Small intestine (tissue), 7 donors: ENCODE results near the gene THSD1. TPM values are rescaled to one million over a fixed set of nuclear protein-coding genes. Genes with fewer than 3 reads are reported as not detected.
A peak's percentile ranks its signal among the peaks of the same experiment; 100 is the strongest.
"Not testable (repeated sequence)": the region's sequence is repeated elsewhere in the genome, so short reads cannot be mapped to it uniquely, and the experiment has no call there.

ENCODE experiments used
- DNase-seq, 2 donors: peaks; one replicate each; pipeline versions ENCODE4 v3.0.0 to v3.0.0-alpha.2; 2013
- FAIRE-seq: peaks from 2 replicates; lab custom pipeline; 2012; peaks lifted over from hg19 to GRCh38; lab: Jason Lieb, UNC
- H3K27ac ChIP-seq, 3 donors: one replicate each; pipeline ENCODE4 v1.5.1; 2013; ENCODE audit warnings: low read length in 2 of 3, mild to moderate bottlenecking in 2 of 3, control low read depth in 1 of 3, inconsistent platforms in 1 of 3, low read depth in 1 of 3, moderate library complexity in 1 of 3
- H3K27me3 ChIP-seq, 3 donors: one replicate each; pipeline ENCODE4 v1.6.1; 2013; ENCODE audit warnings: low read length in 3 of 3, inconsistent platforms in 1 of 3; ENCODE audit not compliant: control insufficient read depth in 3 of 3, insufficient read depth in 3 of 3
- H3K36me3 ChIP-seq, 3 donors: one replicate each; pipeline ENCODE4 v1.6.1; 2013; ENCODE audit warnings: low read length in 3 of 3, inconsistent platforms in 1 of 3, low read depth in 1 of 3, mild to moderate bottlenecking in 1 of 3, moderate library complexity in 1 of 3; ENCODE audit not compliant: control insufficient read depth in 3 of 3, insufficient read depth in 2 of 3
- H3K4me1 ChIP-seq, 3 donors: one replicate each; pipeline ENCODE4 v1.6.1; 2013; ENCODE audit warnings: low read length in 2 of 3, inconsistent platforms in 1 of 3, low read depth in 1 of 3, mild to moderate bottlenecking in 1 of 3, moderate library complexity in 1 of 3; ENCODE audit not compliant: control insufficient read depth in 3 of 3, insufficient read depth in 2 of 3
- H3K4me3 ChIP-seq, 3 donors: one replicate each; pipeline ENCODE4 v1.5.1; 2013; ENCODE audit warnings: low read length in 3 of 3, control low read depth in 1 of 3, inconsistent platforms in 1 of 3, low read depth in 1 of 3, mild to moderate bottlenecking in 1 of 3, moderate library complexity in 1 of 3
- H3K9me3 ChIP-seq, 2 donors: one replicate each; pipeline ENCODE4 v1.6.1; 2013; ENCODE audit warnings: low read depth in 1 of 2, low read length in 1 of 2; ENCODE audit not compliant: control insufficient read depth in 2 of 2, insufficient read depth in 1 of 2
- WGBS, 3 donors: extraction: QIAGEN DNeasy Blood & Tissue Kit; methylation state at CpG; one replicate each; pipeline ENCODE4 v1.1.7; 2013; 5-methylcytosine and 5-hydroxymethylcytosine counted together
- polyA plus RNA-seq, 4 donors: library from polyadenylated mRNA; stranded (reverse) in 3 of 4; unstranded in 1 of 4; fragments of 200-250 nt in 3 of 4; fragments of 120-200 nt in 1 of 4; gene quantifications; one replicate each; pipeline versions ENCODE4 v1.2.1 to v1.2.3, GENCODE V29; 2013
- donor health status: healthy with polysubstance abuse.
- donor health status: control.
- donor health status: control.
- donor health status: Bipolar disorder and iron deficiency.
- donor health status: healthy.

Gene THSD1
- polyA plus RNA-seq, 4 donors, result 0.22 to 4.3 (median 1.8) TPM

DNA sequence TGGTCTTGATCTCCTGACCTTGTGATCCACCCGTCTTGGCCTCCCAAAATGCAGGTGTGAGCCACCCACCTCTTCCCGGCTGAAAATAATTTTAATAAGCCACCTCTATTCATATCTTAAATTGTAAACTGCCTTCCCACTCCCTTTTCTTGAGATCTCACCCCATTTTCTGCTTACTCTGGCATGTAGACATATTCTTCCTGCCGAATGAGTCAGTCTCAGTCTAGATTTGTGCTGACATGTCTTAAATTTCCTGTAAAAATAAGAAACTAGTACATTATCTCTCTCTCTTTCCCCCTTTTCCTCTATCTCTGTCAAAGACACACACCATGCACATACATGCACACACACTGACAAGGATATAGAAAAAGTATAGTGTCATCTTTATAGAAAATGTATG lies 60.9 kb downstream of the THSD1 start:
- Histone ChIP-seq H3K4me1 (no peaks in the 10 kb centered on the region), H3K27ac (no peak overlapping the region), H3K4me3 (no peak overlapping the region), H3K9me3 (no peaks in the 10 kb centered on the region), H3K36me3 (no peaks in the 10 kb centered on the region), H3K27me3 (no peaks in the 10 kb centered on the region)
- FAIRE-seq, result no peak
- DNase-seq, result no peak
- WGBS, 3 donors, result 67 to 81% (median 76%) methylated on average over 3 of the region's 3 CpGs

DNA sequence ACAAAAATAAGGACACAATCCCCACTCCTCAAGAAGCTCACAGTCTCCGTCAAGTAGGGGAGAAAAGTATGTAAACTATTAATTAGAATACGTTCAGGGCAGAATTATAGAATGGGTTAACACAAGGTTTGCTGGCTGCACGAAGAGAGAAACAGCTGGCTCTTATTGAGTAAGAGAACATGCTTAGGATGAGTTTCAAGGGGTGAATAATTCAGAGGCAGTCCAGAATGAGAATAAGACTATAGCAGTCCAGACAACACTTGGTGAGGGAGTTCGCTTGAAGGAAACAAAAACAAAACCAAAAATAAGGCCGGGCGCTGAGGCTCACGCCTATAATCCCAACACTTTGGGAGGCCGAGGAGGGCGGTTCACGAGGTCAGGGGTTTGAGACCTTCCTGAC lies 61.9 kb downstream of the THSD1 start:
- H3K9me3 ChIP-seq, result no peaks in the 10 kb centered on the region
- no peaks in the 10 kb centered on the region for H3K4me1 ChIP-seq
- H3K36me3 ChIP-seq, result no peaks in the 10 kb centered on the region
- no peak overlapping the region for H3K27ac ChIP-seq
- DNase-seq (no peak), FAIRE-seq (no peak)
- WGBS, 3 donors, result 66 to 83% (median 81%) methylated on average over 10 of the region's 10 CpGs
- no peaks in the 10 kb centered on the region for H3K27me3 ChIP-seq
- H3K4me3 ChIP-seq, result no peak overlapping the region

DNA sequence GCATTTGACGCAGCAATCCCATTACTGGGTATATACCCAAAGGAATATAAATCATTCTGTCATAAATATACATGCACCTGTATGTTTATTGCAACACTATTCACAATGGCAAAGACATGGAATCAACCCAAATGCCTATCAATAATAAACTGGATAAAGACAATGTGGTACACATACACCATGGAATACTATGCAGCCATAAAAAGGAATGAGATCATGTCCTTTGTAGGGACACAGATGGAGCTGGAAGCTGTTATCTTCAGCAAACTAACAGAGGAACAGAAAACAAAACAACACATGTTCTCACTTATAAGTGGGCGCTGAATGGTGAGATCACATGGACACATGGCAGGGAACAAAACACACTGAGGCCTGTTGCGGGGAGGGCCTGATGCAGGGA lies 63.8 kb downstream of the THSD1 start:
- not testable (repeated sequence) for H3K27ac ChIP-seq, H3K4me3 ChIP-seq, H3K9me3 ChIP-seq, H3K27me3 ChIP-seq, H3K4me1 ChIP-seq, FAIRE-seq, DNase-seq, H3K36me3 ChIP-seq
- 97 to 98% (median 97%) methylated on average over 3 of the region's 3 CpGs for WGBS, 3 donors

DNA sequence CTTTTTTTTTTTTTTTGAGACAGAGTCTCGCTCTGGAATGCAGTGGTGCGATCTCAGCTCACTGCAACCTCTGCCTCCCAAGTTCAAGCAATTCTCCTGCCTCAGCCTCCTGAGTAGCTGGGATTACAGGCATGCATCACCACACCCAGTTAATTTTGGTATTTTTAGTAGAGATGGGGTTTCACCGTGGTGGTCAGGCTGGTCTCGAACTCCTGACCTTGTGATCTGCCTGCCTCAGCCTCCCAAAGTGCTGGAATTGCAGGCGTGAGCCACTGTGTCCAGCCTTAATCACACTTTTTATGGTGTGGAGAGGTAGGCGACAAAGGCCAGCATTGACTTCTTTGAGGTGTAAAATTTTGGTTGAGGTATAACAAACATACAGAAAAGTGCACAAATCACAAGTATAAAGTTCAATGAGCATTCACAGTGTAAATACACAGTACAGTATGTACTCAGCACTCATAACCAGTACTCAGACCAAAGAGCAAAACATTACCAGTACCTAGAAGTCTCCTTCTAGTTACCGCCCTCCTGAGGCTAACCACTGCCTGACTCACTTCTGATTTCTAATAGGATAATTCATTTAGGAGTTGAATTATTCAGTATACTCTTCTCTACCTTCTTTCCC lies 68.0 kb downstream of the THSD1 start:
- not testable (repeated sequence) for H3K36me3 ChIP-seq, H3K27ac ChIP-seq, H3K27me3 ChIP-seq, FAIRE-seq, H3K9me3 ChIP-seq, H3K4me1 ChIP-seq, H3K4me3 ChIP-seq
- DNase-seq, result peak; percentile 4 to 19
- 66 to 75% (median 66%) methylated on average over 7 of the region's 7 CpGs for whole genome bisulfite sequencing, 3 donors

DNA sequence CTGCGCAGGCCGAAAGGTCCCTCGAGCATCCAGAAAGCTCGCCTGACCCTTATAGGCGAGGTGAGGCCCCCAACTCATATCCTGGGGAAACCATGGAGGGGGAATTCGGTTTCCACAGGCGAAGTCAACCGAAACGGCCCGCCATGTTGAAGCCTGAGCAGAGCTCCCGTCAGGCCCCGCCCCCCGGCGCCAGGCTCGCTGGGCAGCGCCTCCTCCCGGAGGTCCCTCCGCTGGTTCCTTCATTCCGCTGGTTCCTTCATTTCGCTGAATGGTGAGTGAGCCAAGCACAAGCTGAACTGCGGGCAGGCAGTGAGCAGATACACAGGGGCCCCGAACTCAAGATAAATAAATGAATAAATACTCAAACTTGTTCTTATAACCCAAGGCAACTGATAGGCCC lies 71.9 kb downstream of the THSD1 start:
- H3K36me3 ChIP-seq, H3K4me3 ChIP-seq, H3K9me3 ChIP-seq, DNase-seq, H3K27ac ChIP-seq, H3K27me3 ChIP-seq, H3K4me1 ChIP-seq, FAIRE-seq: not testable (repeated sequence)
- no CpG with 5 or more reads among the region's 22 CpGs for WGBS, 3 donors

DNA sequence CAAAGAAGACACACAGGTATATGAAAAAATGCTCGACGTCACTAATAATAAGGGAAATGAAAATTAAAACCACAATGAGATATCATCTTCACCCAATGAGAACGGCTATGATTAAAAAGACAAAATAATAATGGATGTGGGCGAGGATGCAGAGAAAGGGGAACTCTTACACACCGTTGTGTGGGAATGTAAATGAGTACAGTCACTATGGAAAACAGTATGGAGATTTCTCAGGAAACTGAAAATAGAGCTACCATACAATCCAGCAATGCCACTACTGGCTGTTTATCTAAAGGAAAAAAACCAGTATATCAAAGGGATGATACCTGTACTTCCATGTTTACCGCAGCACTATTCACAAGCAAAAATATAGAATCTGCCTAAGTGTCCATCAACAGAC lies 74.1 kb downstream of the THSD1 start:
- not testable (repeated sequence) for H3K4me3 ChIP-seq, H3K36me3 ChIP-seq, H3K27ac ChIP-seq, H3K27me3 ChIP-seq, H3K9me3 ChIP-seq, DNase-seq, H3K4me1 ChIP-seq, FAIRE-seq
- 85 to 93% (median 85%) methylated on average over 3 of the region's 6 CpGs for WGBS, 3 donors

Other genes starting within 250 kb of the THSD1 start
- gene NEK3, start 246.6 kb downstream of the THSD1 start, polyA plus RNA-seq, result 10 to 100 TPM; 20.6 to 44.3 (median 38.1) TPM
- gene VPS36, start 44.5 kb upstream of the THSD1 start, polyA plus RNA-seq, result 10 to 100 TPM; 24.9 to 60.8 (median 30.3) TPM
- 10 to 100 TPM in 2 of 4 donors, 1 to 10 TPM in 2; 3.5 to 28.1 (median 8.8) TPM for gene CKAP2, start 49.3 kb upstream of the THSD1 start, polyA plus RNA-seq
- 10 to 100 TPM in 1 of 4 donors, 1 to 10 TPM in 2, under 1 TPM in 1; 0.45 to 13.2 (median 4.7) TPM for gene HNRNPA1L2, start 236.3 kb upstream of the THSD1 start, polyA plus RNA-seq
- gene SUGT1, start 246.7 kb upstream of the THSD1 start, polyA plus RNA-seq, result 10 to 100 TPM; 39.6 to 47.5 (median 45.6) TPM